ENCODE results near the gene RAMACL. TPM values are rescaled to one million over a fixed set of nuclear protein-coding genes. Genes with fewer than 3 reads are reported as not detected.

The RAMACL gene
- total RNA-seq, 1 donor from 2014 or later: not detected

GRCh38 chr6:166561771-166562359 is 24.6 kb downstream of the RAMACL start:
- H3K36me3 Mint-ChIP-seq (ENCODE audit: low read depth): no peaks in the 10 kb centered on the region
- no peak overlapping the region for H3K4me3 Mint-ChIP-seq (ENCODE audit: low read depth)
- peaks cover 5% of the 10 kb centered on the region for H3K4me1 Mint-ChIP-seq (ENCODE audit: low read depth)
- H3K27me3 Mint-ChIP-seq (ENCODE audit: low read depth): peaks cover 1% of the 10 kb centered on the region
- intact Hi-C loops (cut with micrococcal nuclease): no loop called here
- no peak for DNase-seq (ENCODE audit: low spot score)
- H3K9me3 Mint-ChIP-seq: no peaks in the 10 kb centered on the region
- no peak overlapping the region for H3K27ac Mint-ChIP-seq

DNA sequence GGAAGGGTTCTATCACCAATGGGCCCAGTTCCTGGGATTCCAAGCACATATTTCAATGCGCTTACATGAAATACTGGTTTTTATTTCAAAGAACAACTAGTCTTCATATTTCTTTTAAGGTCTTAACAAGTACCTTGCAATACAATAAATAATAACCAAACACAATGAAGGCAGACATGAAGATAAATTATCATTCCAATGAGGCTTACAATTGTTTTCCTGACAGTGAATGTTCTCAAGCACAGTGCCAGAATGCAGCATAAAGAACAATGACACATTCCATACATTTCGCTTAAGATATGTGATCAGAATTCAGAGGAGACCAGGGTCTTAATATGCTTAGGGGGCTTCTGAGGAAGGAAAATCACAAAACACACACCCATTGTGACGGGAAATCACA is 26.3 kb downstream of the RAMACL start:
- H3K4me3 Mint-ChIP-seq (ENCODE audit: low read depth): no peak overlapping the region

DNA sequence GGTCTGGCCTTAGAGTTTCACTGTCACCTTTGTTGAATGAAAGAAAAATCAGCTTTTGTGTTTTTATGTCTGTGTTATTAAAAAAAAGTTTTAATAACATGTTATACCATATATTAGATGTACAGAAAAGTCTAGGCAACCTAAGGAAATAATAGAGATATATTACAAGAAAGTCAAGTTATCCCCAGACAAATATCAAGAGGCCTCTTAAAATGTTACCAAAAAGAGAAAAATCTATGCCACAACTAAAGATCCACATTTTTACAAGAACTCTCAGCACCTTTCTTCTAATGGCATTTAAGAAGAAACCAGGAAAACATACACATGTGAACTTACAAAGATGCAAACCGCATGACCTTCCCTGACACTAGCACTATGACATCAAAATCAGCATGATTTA is 26.8 kb downstream of the RAMACL start:
- Mint-ChIP-seq H3K4me3 (ENCODE audit: low read depth) (no peak overlapping the region), H3K4me1 (ENCODE audit: low read depth) (peaks cover 8% of the 10 kb centered on the region), H3K9me3 (no peaks in the 10 kb centered on the region), H3K27ac (no peak overlapping the region), H3K27me3 (ENCODE audit: low read depth) (peaks cover 4% of the 10 kb centered on the region), H3K36me3 (ENCODE audit: low read depth) (no peaks in the 10 kb centered on the region)
- DNase-seq (ENCODE audit: low spot score): no peak
- intact Hi-C loops (cut with micrococcal nuclease): no loop called here

More for the DNA sequence above, 26.3 kb downstream of the RAMACL start:
- no peak overlapping the region for H3K27ac Mint-ChIP-seq
- H3K36me3 Mint-ChIP-seq (ENCODE audit: low read depth): no peaks in the 10 kb centered on the region
- H3K4me1 Mint-ChIP-seq (ENCODE audit: low read depth): peaks cover 8% of the 10 kb centered on the region
- peaks cover 4% of the 10 kb centered on the region for H3K27me3 Mint-ChIP-seq (ENCODE audit: low read depth)
- no peak for DNase-seq (ENCODE audit: low spot score)
- intact Hi-C loops (cut with micrococcal nuclease): no loop called here
- H3K9me3 Mint-ChIP-seq: no peaks in the 10 kb centered on the region

DNA sequence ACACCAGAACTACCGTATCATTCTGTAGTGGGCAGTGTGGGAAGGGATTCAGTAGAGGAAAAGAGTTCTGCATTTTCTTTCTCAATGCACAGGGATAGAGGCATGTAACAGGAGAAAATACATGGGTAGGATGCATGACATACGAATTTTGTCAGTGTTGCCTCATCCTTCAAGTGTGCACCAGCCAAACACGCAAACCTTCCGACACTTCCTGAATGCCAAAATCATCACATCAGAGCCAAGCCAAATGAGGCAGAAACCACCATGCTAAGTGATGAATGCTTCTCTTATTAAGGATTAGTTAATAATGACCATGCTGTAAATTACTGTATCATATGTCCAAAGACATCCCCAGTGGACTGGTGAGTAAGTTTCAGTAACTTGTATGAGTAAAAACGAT is 27.3 kb downstream of the RAMACL start:
- Mint-ChIP-seq H3K4me1 (ENCODE audit: low read depth) (peaks cover 8% of the 10 kb centered on the region), H3K4me3 (ENCODE audit: low read depth) (no peak overlapping the region), H3K27me3 (ENCODE audit: low read depth) (peaks cover 4% of the 10 kb centered on the region), H3K36me3 (ENCODE audit: low read depth) (no peaks in the 10 kb centered on the region), H3K9me3 (no peaks in the 10 kb centered on the region), H3K27ac (no peak overlapping the region)
- no peak for DNase-seq (ENCODE audit: low spot score)
- intact Hi-C loops (cut with micrococcal nuclease): no loop called here

DNA sequence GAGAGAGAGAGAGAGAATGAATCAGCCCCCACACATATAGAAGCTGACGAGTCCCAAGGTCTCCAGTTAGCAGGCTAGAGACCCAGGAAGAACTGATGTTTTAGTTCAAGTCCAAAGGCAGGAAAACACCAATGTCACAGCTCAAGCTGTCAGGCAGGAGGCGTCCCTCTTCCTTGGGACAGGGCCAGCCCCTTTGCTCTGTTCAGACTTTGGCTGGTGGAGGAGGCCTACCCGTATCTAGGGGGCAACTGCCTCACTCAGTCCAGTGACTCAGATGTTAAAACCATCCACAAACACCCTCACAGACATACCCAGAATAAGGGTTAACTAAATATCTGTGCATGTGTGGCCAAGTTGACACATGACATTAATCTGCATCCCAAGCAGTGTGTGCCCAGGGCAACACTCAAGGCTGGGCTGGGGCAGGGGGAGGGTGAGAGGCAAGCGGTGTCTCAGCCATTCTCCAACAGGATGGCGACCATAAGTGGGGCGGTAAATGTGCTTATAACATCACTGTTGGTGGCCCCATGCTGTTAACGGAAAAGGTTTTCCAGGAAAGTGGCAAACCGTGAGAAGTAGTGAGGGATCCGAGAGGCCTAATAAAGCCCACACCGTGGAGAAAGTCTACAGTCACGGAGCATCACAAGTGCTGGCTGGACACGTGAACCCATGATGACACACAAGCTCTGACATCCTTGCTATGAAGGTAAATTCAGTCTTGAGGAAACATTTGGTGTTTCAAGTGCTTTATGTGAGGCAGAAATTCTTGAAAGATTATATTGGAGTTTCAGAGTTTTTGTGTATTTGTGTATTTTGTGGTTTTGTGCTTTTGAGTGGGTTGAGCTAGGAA is 28.1 kb downstream of the RAMACL start:
- Mint-ChIP-seq H3K27me3 (ENCODE audit: low read depth) (peaks cover 4% of the 10 kb centered on the region), H3K9me3 (no peaks in the 10 kb centered on the region), H3K36me3 (ENCODE audit: low read depth) (no peaks in the 10 kb centered on the region), H3K4me3 (ENCODE audit: low read depth) (no peak overlapping the region), H3K27ac (no peak overlapping the region), H3K4me1 (ENCODE audit: low read depth) (peaks cover 8% of the 10 kb centered on the region)
- DNase-seq (ENCODE audit: low spot score): no peak
- intact Hi-C loops (cut with micrococcal nuclease): no loop called here

DNA sequence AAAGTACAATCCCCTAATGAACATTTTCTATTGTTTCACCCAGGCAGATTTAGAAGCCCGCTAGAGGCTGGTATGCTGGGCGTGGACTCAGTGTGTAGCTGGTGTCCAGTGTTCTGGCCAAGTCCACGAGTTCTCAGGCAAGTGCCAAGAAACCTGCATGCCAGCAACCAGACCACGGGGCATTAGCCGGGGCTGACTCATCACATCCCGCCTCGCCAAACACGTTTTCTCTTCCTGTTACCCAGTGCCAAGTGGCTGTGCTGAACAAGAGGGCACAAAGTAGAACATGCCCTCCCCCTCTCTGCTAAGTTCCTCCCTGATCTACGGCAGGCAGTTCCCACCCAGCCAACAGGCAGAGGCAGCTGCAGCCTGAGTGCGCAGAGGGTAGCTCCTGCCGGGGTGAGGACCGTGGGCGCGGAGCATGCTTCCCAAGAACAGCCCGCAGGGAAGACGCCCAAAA is 29.6 kb downstream of the RAMACL start:
- Mint-ChIP-seq H3K9me3 (no peaks in the 10 kb centered on the region), H3K4me3 (ENCODE audit: low read depth) (no peak overlapping the region), H3K27ac (no peak overlapping the region), H3K27me3 (ENCODE audit: low read depth) (peaks cover 4% of the 10 kb centered on the region), H3K4me1 (ENCODE audit: low read depth) (peaks cover 8% of the 10 kb centered on the region), H3K36me3 (ENCODE audit: low read depth) (no peaks in the 10 kb centered on the region)
- intact Hi-C loops (cut with micrococcal nuclease): no loop called here
- DNase-seq (ENCODE audit: low spot score): no peak

DNA sequence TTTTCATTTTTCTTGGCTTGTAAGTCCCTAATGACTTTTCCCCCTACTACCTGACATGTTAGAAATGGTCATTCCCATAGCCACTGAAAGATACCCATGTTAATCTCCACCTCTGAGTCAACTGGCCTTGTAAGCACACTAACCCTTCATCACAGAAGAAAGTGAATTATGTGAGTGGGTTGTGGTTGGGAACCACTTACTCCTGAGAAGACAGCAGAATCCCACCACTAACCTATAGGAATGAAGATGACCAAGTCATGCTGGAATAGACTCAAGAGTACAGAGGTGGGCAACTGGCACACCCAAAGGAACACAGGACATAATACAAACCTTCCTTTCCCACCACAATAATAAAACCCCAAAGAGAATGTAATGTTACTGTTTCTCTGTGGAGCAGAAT is 30.1 kb downstream of the RAMACL start:
- intact Hi-C loops (cut with micrococcal nuclease): no loop called here
- H3K4me3 Mint-ChIP-seq (ENCODE audit: low read depth): no peak overlapping the region
- no peaks in the 10 kb centered on the region for H3K9me3 Mint-ChIP-seq
- no peak for DNase-seq (ENCODE audit: low spot score)
- H3K27me3 Mint-ChIP-seq (ENCODE audit: low read depth): peaks cover 4% of the 10 kb centered on the region
- H3K36me3 Mint-ChIP-seq (ENCODE audit: low read depth): no peaks in the 10 kb centered on the region
- H3K4me1 Mint-ChIP-seq (ENCODE audit: low read depth): peaks cover 8% of the 10 kb centered on the region
- H3K27ac Mint-ChIP-seq: no peak overlapping the region

DNA sequence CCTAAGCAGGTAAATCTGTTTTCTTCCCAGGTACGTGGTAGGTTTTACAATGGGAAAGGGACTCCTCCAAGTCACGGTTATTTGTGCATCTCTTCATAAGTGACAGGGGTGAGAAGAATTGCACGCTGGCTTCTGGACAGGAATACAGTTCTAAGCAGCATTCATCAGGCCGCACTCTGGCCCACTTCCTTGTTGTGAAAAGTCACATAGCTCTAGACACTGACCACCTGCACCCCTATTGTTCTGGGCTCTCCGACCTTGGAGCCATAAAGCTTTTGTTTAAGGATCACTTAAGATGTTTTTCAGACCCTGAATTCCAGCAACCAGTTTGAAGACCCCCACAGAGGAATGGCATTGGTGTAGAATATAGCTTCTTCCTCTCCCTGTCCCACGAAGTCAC is 31.4 kb downstream of the RAMACL start:
- H3K27ac Mint-ChIP-seq: no peak overlapping the region
- DNase-seq (ENCODE audit: low spot score): no peak
- intact Hi-C loops (cut with micrococcal nuclease): no loop called here
- no peak overlapping the region for H3K4me3 Mint-ChIP-seq (ENCODE audit: low read depth)
- H3K4me1 Mint-ChIP-seq (ENCODE audit: low read depth): peaks cover 8% of the 10 kb centered on the region
- no peaks in the 10 kb centered on the region for H3K36me3 Mint-ChIP-seq (ENCODE audit: low read depth)
- no peaks in the 10 kb centered on the region for H3K9me3 Mint-ChIP-seq
- peaks cover 3% of the 10 kb centered on the region for H3K27me3 Mint-ChIP-seq (ENCODE audit: low read depth)

- no peak overlapping the region for H3K27ac Mint-ChIP-seq
- H3K9me3 Mint-ChIP-seq: no peaks in the 10 kb centered on the region
- H3K27me3 Mint-ChIP-seq (ENCODE audit: low read depth): peaks cover 3% of the 10 kb centered on the region
- H3K36me3 Mint-ChIP-seq (ENCODE audit: low read depth): no peaks in the 10 kb centered on the region
- no peak for DNase-seq (ENCODE audit: low spot score)
- peaks cover 8% of the 10 kb centered on the region for H3K4me1 Mint-ChIP-seq (ENCODE audit: low read depth)
- no peak overlapping the region for H3K4me3 Mint-ChIP-seq (ENCODE audit: low read depth)
- intact Hi-C loops (cut with micrococcal nuclease): no loop called here
Measured at GRCh38 chr6:166554316-166554715, 32.2 kb downstream of the RAMACL start.

- H3K9me3 Mint-ChIP-seq: no peaks in the 10 kb centered on the region
- peaks cover 8% of the 10 kb centered on the region for H3K4me1 Mint-ChIP-seq (ENCODE audit: low read depth)
- H3K27ac Mint-ChIP-seq: no peak overlapping the region
- H3K27me3 Mint-ChIP-seq (ENCODE audit: low read depth): peaks cover 5% of the 10 kb centered on the region
- no peaks in the 10 kb centered on the region for H3K36me3 Mint-ChIP-seq (ENCODE audit: low read depth)
- intact Hi-C loops (cut with micrococcal nuclease): no loop called here
- H3K4me3 Mint-ChIP-seq (ENCODE audit: low read depth): no peak overlapping the region
- DNase-seq (ENCODE audit: low spot score): no peak
Measured at GRCh38 chr6:166553563-166554271, 32.8 kb downstream of the RAMACL start.

DNA sequence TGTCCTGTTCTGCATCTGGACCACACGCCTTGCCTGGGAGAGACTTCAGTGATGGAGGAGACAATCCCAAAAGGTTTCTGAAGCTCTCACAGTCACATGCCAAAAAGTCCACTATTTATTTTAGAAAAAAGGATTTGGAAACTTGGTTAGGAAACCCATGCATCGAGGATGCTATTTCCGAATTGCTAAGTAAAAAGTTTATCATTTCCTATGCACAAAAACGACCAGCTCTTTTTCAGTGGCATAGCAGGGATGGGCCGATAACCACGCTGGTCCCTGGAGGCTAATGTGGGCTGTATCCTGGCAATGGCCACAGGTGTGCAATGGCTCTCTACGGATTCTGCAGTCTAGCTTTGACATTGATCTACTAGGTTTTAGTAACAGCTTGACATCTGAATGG is 33.9 kb downstream of the RAMACL start:
- Mint-ChIP-seq H3K27ac (no peak overlapping the region), H3K4me3 (ENCODE audit: low read depth) (no peak overlapping the region), H3K36me3 (ENCODE audit: low read depth) (no peaks in the 10 kb centered on the region), H3K27me3 (ENCODE audit: low read depth) (peaks cover 5% of the 10 kb centered on the region), H3K4me1 (ENCODE audit: low read depth) (peaks cover 8% of the 10 kb centered on the region), H3K9me3 (no peaks in the 10 kb centered on the region)
- intact Hi-C loops (cut with micrococcal nuclease): no loop called here
- no peak for DNase-seq (ENCODE audit: low spot score)

DNA sequence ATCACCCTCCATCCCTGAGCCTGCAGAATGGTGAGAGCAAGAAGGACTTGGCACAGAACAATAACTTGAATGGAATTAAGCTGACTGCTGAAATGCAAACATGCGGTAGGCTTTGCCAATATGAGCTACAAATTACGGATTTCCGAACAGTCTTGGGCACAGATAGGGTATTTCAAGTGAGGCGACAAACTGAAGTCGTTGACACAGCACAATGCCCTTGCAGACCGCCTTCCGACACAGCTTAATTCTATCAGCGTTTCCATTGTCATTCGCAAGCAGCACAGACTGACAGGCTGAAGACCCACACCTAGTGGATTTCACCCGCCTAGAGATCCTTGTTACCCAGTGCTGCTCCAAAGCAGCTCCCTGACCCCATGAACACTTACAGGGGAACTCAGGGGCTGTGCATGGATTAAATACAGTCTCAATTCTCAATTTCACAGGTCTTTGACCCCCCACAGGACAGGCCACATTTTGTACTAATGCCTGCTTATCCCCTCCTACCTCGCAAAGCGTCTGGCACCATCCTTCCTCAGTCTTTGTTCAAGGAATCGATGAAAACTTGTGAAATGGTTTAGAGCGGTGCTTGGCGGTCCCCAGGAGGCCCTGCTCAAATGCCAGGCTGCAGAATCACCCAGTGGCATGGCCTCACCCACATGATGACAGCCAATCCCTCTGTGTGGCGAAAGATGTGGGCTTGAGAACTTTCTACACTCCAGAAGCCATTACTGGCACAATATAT is 34.6 kb downstream of the RAMACL start:
- Mint-ChIP-seq H3K9me3 (no peaks in the 10 kb centered on the region), H3K4me3 (ENCODE audit: low read depth) (no peak overlapping the region), H3K27me3 (ENCODE audit: low read depth) (peaks cover 5% of the 10 kb centered on the region), H3K4me1 (ENCODE audit: low read depth) (peaks cover 3% of the 10 kb centered on the region), H3K27ac (no peak overlapping the region), H3K36me3 (ENCODE audit: low read depth) (no peaks in the 10 kb centered on the region)
- intact Hi-C loops (cut with micrococcal nuclease): no loop called here
- DNase-seq (ENCODE audit: low spot score): no peak
